Measurements from ENCODE around the gene ERVFRD-1. TPM values are rescaled to one million over a fixed set of nuclear protein-coding genes. Genes with fewer than 3 reads are reported as not detected.
A peak's percentile ranks its signal among the peaks of the same experiment; 100 is the strongest.

Gene ERVFRD-1
- total and polyA plus RNA-seq, 2 experiments from 2014 or later, result 0.06 TPM; not detected in 1

GRCh38 chr6:11108726-11109125 lies 2.8 kb downstream of the ERVFRD-1 start (continued):
- no peak for TF ChIP-seq ETS1 (IDR thresholded peaks at IDR 0.05)
- no peak for TF ChIP-seq STAT1 (IDR thresholded peaks at IDR 0.05; ENCODE audit: unreplicated experiment)
- TF ChIP-seq EZH2phosphoT487 (IDR thresholded peaks at IDR 0.05; ENCODE audit: unreplicated experiment), result no peak

GRCh38 chr6:11103065-11103464 lies 8.5 kb downstream of the ERVFRD-1 start:
- Mint-ChIP-seq H3K36me3 (ENCODE audit: low read depth) (peaks cover 29% of the 10 kb centered on the region), H3K27me3 (ENCODE audit: insufficient read depth, low read depth, poor library complexity) (peaks cover 5% of the 10 kb centered on the region), H3K4me3 (no peak overlapping the region), H3K27ac (no peak overlapping the region), H3K4me1 (peaks cover 38% of the 10 kb centered on the region), H3K9me3 (peaks cover 8% of the 10 kb centered on the region; the same call in 2 of the 3 replicates)
- Histone ChIP-seq H3K4me3 (no peak overlapping the region), H3K27ac (ENCODE audit: low read depth) (no peak overlapping the region), H3K36me3 (ENCODE audit: insufficient read depth) (no peaks in the 10 kb centered on the region), H3F3A (replicated peaks; ENCODE audit: low read depth) (no peaks in the 10 kb centered on the region), H3K79me2 (replicated peaks; ENCODE audit: insufficient read depth) (peaks cover 100% of the 10 kb centered on the region), H3K9me2 (ENCODE audit: insufficient read depth) (peaks cover 6% of the 10 kb centered on the region; the same call in 1 of the 2 replicates), H3K4me1 (ENCODE audit: insufficient read depth) (peaks cover 36% of the 10 kb centered on the region), H2AFZ (no peak overlapping the region), H4K20me1 (replicated peaks; ENCODE audit: insufficient read depth) (peaks cover 32% of the 10 kb centered on the region), H3K4me2 (no peak overlapping the region), H3K27me3 (ENCODE audit: insufficient read depth) (no peaks in the 10 kb centered on the region)
- no peak for ATAC-seq
- TF ChIP-seq STAT1 (IDR thresholded peaks at IDR 0.05; ENCODE audit: unreplicated experiment), result no peak
- no peak for TF ChIP-seq JUNB (IDR thresholded peaks at IDR 0.05; ENCODE audit: unreplicated experiment)
- no peak for TF ChIP-seq NANOG (IDR thresholded peaks at IDR 0.05; ENCODE audit: borderline replicate concordance)
- TF ChIP-seq ETS1 (IDR thresholded peaks at IDR 0.05), result no peak
- no peak for TF ChIP-seq EZH2 (IDR thresholded peaks at IDR 0.05; ENCODE audit: low read depth, unreplicated experiment)
- TF ChIP-seq ZNF331 (CRISPR knock-in tag; IDR thresholded peaks at IDR 0.05; ENCODE audit: low read depth), result no peak
- no peak for TF ChIP-seq ZNF114 (CRISPR knock-in tag; IDR thresholded peaks at IDR 0.05)
- no peak for DNase-seq (ENCODE audit: low spot score)

- peak; percentile 55 for ATAC-seq
- TF ChIP-seq ZNF331 (CRISPR knock-in tag; IDR thresholded peaks at IDR 0.05; ENCODE audit: low read depth), result no peak
- no peak for TF ChIP-seq STAT1 (IDR thresholded peaks at IDR 0.05; ENCODE audit: unreplicated experiment)
- TF ChIP-seq CTCF (conservative IDR thresholded peaks at IDR 0.05; ENCODE audit: low read depth in 2 of 2), result no peak
- TF ChIP-seq NANOG (IDR thresholded peaks at IDR 0.05; ENCODE audit: borderline replicate concordance), result no peak
- no peak for TF ChIP-seq EZH2 (IDR thresholded peaks at IDR 0.05; ENCODE audit: low read depth, unreplicated experiment)
- no peak for TF ChIP-seq CREB1 (CRISPR knock-in tag; IDR thresholded peaks at IDR 0.05; ENCODE audit: low read depth)
- TF ChIP-seq JUNB (IDR thresholded peaks at IDR 0.05; ENCODE audit: unreplicated experiment), result no peak
- no peak for TF ChIP-seq ETS1 (IDR thresholded peaks at IDR 0.05)
- no peak for TF ChIP-seq ZNF114 (CRISPR knock-in tag; IDR thresholded peaks at IDR 0.05)
Measured at GRCh38 chr6:11101417-11101816, 10.1 kb downstream of the ERVFRD-1 start.

More at GRCh38 chr6:11101417-11101816, 10.1 kb downstream of the ERVFRD-1 start:
- Mint-ChIP-seq H3K27me3 (ENCODE audit: insufficient read depth, low read depth, poor library complexity) (peaks cover 5% of the 10 kb centered on the region), H3K4me1 (peaks cover 22% of the 10 kb centered on the region), H3K9me3 (peaks cover 8% of the 10 kb centered on the region; the same call in 2 of the 3 replicates), H3K27ac (no peak overlapping the region), H3K36me3 (ENCODE audit: low read depth) (peaks cover 29% of the 10 kb centered on the region), H3K4me3 (no peak overlapping the region)
- Histone ChIP-seq H2AFZ (no peak overlapping the region), H3K9me2 (ENCODE audit: insufficient read depth) (peaks cover 4% of the 10 kb centered on the region; the same call in 1 of the 2 replicates), H3K4me3 (no peak overlapping the region), H3K27me3 (ENCODE audit: insufficient read depth) (no peaks in the 10 kb centered on the region), H4K20me1 (replicated peaks; ENCODE audit: insufficient read depth) (peaks cover 31% of the 10 kb centered on the region), H3F3A (replicated peaks; ENCODE audit: low read depth) (no peaks in the 10 kb centered on the region), H3K79me2 (replicated peaks; ENCODE audit: insufficient read depth) (peaks cover 100% of the 10 kb centered on the region), H3K4me1 (ENCODE audit: insufficient read depth) (peaks cover 20% of the 10 kb centered on the region), H3K36me3 (ENCODE audit: insufficient read depth) (no peaks in the 10 kb centered on the region), H3K27ac (ENCODE audit: low read depth) (no peak overlapping the region), H3K4me2 (peak overlapping the region; percentile 31)
- DNase-seq (ENCODE audit: low spot score), result peak; percentile 50
